HCT116 (cell line): ENCODE data around the gene SLC16A4. TPM values are rescaled to one million over a fixed set of nuclear protein-coding genes. Genes with fewer than 3 reads are reported as not detected.

Experiments used
- ATAC-seq: fragments of 200-7000 bp; cut with Tn5 transposase; 2 replicates; pipeline ENCODE4 v1.9.1; 2020; ENCODE audit warnings: mild to moderate bottlenecking, moderate library complexity
- BruUV-seq: library from RNA; stranded (reverse); fragments of 400-500 nt; replicated peaks from 2 replicates; lab custom pipeline; 2021; lab: Mats Ljungman, UMichigan
- CTCF ChIA-PET: fragments of 300-600 bp; sonication (Branson Sonifier 250); formaldehyde crosslinking; loops from one replicate; lab custom pipeline; 2021; ENCODE audit warnings: antibody characterized with exemption; lab: Charles Lee
- POLR2A ChIA-PET: fragments of 300-600, 350-600 bp; sonication (Branson Sonifier 250); formaldehyde crosslinking; loops from one replicate; lab custom pipeline; 2021; ENCODE audit warnings: antibody characterized with exemption; lab: Charles Lee
- RAD21 ChIA-PET, 2 experiments: fragments of 300-600 bp; sonication (Branson Sonifier 250); formaldehyde crosslinking; loops; one replicate each; lab custom pipeline; 2023; ENCODE audit warnings: low total read pairs in 2 of 2; ENCODE audit not compliant: uncharacterized antibody in 2 of 2, unreplicated experiment in 2 of 2, low non-redundant PET in 1 of 2; lab: Charles Lee
- DNase-seq: peaks from one replicate; pipeline ENCODE4 v3.0.0-alpha.2; 2010; ENCODE audit warnings: low read depth, low spot score
- H2AFZ ChIP-seq: fragments of 200-600 bp; shearing (Covaris generic), sonication (generic); 2 replicates; pipeline ENCODE4 v1.6.1; 2017; ENCODE audit warnings: low read depth, mixed run types, mixed read lengths, antibody characterized with exemption, low read length; ENCODE audit not compliant: poor library complexity, severe bottlenecking
- H3K27ac ChIP-seq: 2 replicates; pipeline ENCODE4 v1.5.1; 2012; ENCODE audit warnings: low read depth, low read length
- H3K27me3 ChIP-seq: fragments of 200-600 bp; sonication (generic); 2 replicates; pipeline ENCODE4 v1.6.1; 2016; ENCODE audit warnings: mixed run types, low read length, mixed read lengths; ENCODE audit not compliant: insufficient read depth
- H3K36me3 ChIP-seq, 2 experiments: fragments of 200-500 bp in 1 of 2; fragments of 200-600 bp in 1 of 2; sonication (Bioruptor generic) in 1 of 2; sonication (generic) in 1 of 2; 2 replicates each; pipeline versions ENCODE4 v1.5.1 to v1.6.1; 2014 to 2016; ENCODE audit warnings: low read length in 2 of 2, inconsistent platforms in 1 of 2, mixed read lengths in 1 of 2, mixed run types in 1 of 2; ENCODE audit not compliant: insufficient read depth in 2 of 2, control insufficient read depth in 1 of 2
- H3K4me1 ChIP-seq, 2 experiments: fragments of 200-600 bp in 1 of 2; sonication (generic) in 1 of 2; 2 replicates each; pipeline versions ENCODE4 v1.5.1 to v1.6.1; 2012 to 2017; ENCODE audit warnings: low read length in 2 of 2, inconsistent platforms in 1 of 2, mild to moderate bottlenecking in 1 of 2, mixed read lengths in 1 of 2, mixed run types in 1 of 2, moderate library complexity in 1 of 2; ENCODE audit not compliant: insufficient read depth in 2 of 2, control insufficient read depth in 1 of 2
- H3K4me2 ChIP-seq: fragments of 200-600 bp; sonication (generic); 2 replicates; pipeline ENCODE4 v1.6.1; 2017; ENCODE audit warnings: mixed run types, low read length, mixed read lengths
- H3K4me3 ChIP-seq, 2 experiments: fragments of 200-600 bp in 1 of 2; sonication (generic) in 1 of 2; replicated peaks in 1 of 2; 2 replicates each; pipeline ENCODE4 v1.5.1; 2011 to 2016; ENCODE audit warnings: low read length in 2 of 2, control low read depth in 1 of 2, low read depth in 1 of 2, mild to moderate bottlenecking in 1 of 2, mixed read lengths in 1 of 2, mixed run types in 1 of 2
- H3K79me2 ChIP-seq: fragments of 200-600 bp; sonication (generic); 2 replicates; pipeline ENCODE4 v1.6.1; 2017; ENCODE audit warnings: mild to moderate bottlenecking, mixed run types, low read length, moderate library complexity, mixed read lengths; ENCODE audit not compliant: insufficient read depth
- H3K9ac ChIP-seq: fragments of 200-600 bp; sonication (generic); 2 replicates; pipeline ENCODE4 v1.6.1; 2016; ENCODE audit warnings: low read length, mixed read lengths
- H3K9me2 ChIP-seq: fragments of 200-600 bp; sonication (generic), shearing (Covaris generic); 2 replicates; pipeline ENCODE4 v1.6.1; 2017; ENCODE audit warnings: mixed run types, mild to moderate bottlenecking, moderate library complexity; ENCODE audit not compliant: insufficient read depth
- H3K9me3 ChIP-seq, 2 experiments: fragments of 200-500 bp in 1 of 2; fragments of 200-600 bp in 1 of 2; sonication (Bioruptor generic) in 1 of 2; sonication (generic) in 1 of 2; 2 replicates each; pipeline ENCODE4 v1.6.1; 2014 to 2017; ENCODE audit warnings: low read length in 2 of 2, mixed read lengths in 2 of 2, inconsistent platforms in 1 of 2, low read depth in 1 of 2, mild to moderate bottlenecking in 1 of 2, mixed run types in 1 of 2, moderate library complexity in 1 of 2; ENCODE audit not compliant: control insufficient read depth in 1 of 2, insufficient read depth in 1 of 2
- H4K20me1 ChIP-seq: fragments of 200-600 bp; sonication (generic), shearing (Covaris generic); 2 replicates; pipeline ENCODE4 v1.6.1; 2017; ENCODE audit warnings: mixed run types, mild to moderate bottlenecking, moderate library complexity; ENCODE audit not compliant: insufficient read depth
- CBX3 ChIP-seq: IDR thresholded peaks from 2 replicates; pipeline ENCODE4 v1.6.1; 2012; ENCODE audit warnings: low read depth
- CEBPB ChIP-seq: IDR thresholded peaks from 2 replicates; pipeline ENCODE4 v1.6.1; 2012; ENCODE audit warnings: low read depth
- CTCF ChIP-seq, 3 experiments: fragments of 200-600 bp in 1 of 3; sonication (generic) in 1 of 3; IDR thresholded peaks in 2 of 3; conservative IDR thresholded peaks in 1 of 3; 2 replicates each; pipeline ENCODE4 v1.5.1; 2012 to 2017; ENCODE audit warnings: low read depth in 2 of 3, low read length in 2 of 3, antibody characterized with exemption in 1 of 3, borderline replicate concordance in 1 of 3, control low read depth in 1 of 3, mild to moderate bottlenecking in 1 of 3, mixed read lengths in 1 of 3, mixed run types in 1 of 3, moderate library complexity in 1 of 3; ENCODE audit not compliant: insufficient read depth in 1 of 3
- EGR1 ChIP-seq: IDR thresholded peaks from 2 replicates; pipeline ENCODE4 v1.6.1; 2012; ENCODE audit warnings: low read depth
- EZH2 ChIP-seq: fragments of 200-600 bp; sonication (generic); IDR thresholded peaks from 2 replicates; pipeline ENCODE4 v1.6.1; 2017; ENCODE audit warnings: antibody characterized with exemption, mixed run types
- FOSL1 ChIP-seq: IDR thresholded peaks from 2 replicates; pipeline ENCODE4 v1.6.1; 2012; ENCODE audit warnings: low read depth
- JUND ChIP-seq: IDR thresholded peaks from 2 replicates; pipeline ENCODE4 v1.6.1; 2012
- POLR2A ChIP-seq: IDR thresholded peaks from 2 replicates; pipeline ENCODE4 v1.7.0; 2011; ENCODE audit warnings: borderline replicate concordance; ENCODE audit not compliant: insufficient read depth, insufficient read length; ENCODE audit errors: extremely low read depth
- POLR2AphosphoS5 ChIP-seq: IDR thresholded peaks from 2 replicates; pipeline ENCODE4 v1.6.1; 2011; ENCODE audit warnings: mild to moderate bottlenecking, low read depth, low read length, moderate library complexity
- RAD21 ChIP-seq: IDR thresholded peaks from 2 replicates; pipeline ENCODE4 v1.6.1; 2012; ENCODE audit warnings: low read depth, mild to moderate bottlenecking
- YY1 ChIP-seq: IDR thresholded peaks from 2 replicates; pipeline ENCODE4 v1.6.1; 2011; ENCODE audit warnings: low read length, low read depth, moderate library complexity, mild to moderate bottlenecking; ENCODE audit not compliant: insufficient replicate concordance; ENCODE audit errors: extremely low read depth
- ZFX ChIP-seq: fragments of 450-650 bp; IDR thresholded peaks from 2 replicates; pipeline ENCODE4 v1.6.1; 2017
- ZNF274 ChIP-seq: fragments of 200-500 bp; sonication (Bioruptor generic); IDR thresholded peaks from 2 replicates; pipeline ENCODE4 v1.6.1; 2014; ENCODE audit warnings: mild to moderate bottlenecking, low read depth, low read length, inconsistent platforms
- intact Hi-C: fragments of 100-400 bp; cut with micrococcal nuclease; formaldehyde crosslinking; loops from 2 replicates; pipeline ENCODE4 v1.10.0; 2022
- total RNA-seq: library from RNA; stranded (reverse); gene quantifications from one replicate; pipeline ENCODE4 v1.2.1, GENCODE V29; 2021; ENCODE audit not compliant: unreplicated experiment

The SLC16A4 gene
- total RNA-seq, 1 experiment from 2014 or later, result 0.20 TPM

- intact Hi-C loops, result no loop called here
- no peak for TF ChIP-seq JUND
- no peak for TF ChIP-seq CBX3
- no peak for TF ChIP-seq FOSL1
- no peak for TF ChIP-seq EZH2
- TF ChIP-seq ZFX, result no peak
- no peak for TF ChIP-seq CTCF (IDR thresholded peaks at IDR 0.05 in 2 of 3, conservative IDR thresholded peaks at IDR 0.05 in 1 of 3; ENCODE audit: borderline replicate concordance in 1 of 3, insufficient read depth in 1 of 3, low read depth in 2 of 3, low read length in 2 of 3)
- TF ChIP-seq POLR2AphosphoS5, result no peak
- no peak for TF ChIP-seq POLR2A
- no peak for TF ChIP-seq ZNF274
- no peak for TF ChIP-seq YY1
- TF ChIP-seq EGR1, result no peak
- TF ChIP-seq RAD21, result no peak
- no peak for TF ChIP-seq CEBPB
- TF ChIP-seq, all 23 proteins: peak for 0
- no peak for DNase-seq
- ATAC-seq, result no peak
- H3K9me3 ChIP-seq, result no peaks in the 10 kb centered on the region
- no peaks in the 10 kb centered on the region for H3K27me3 ChIP-seq
- ChIA-PET RAD21 (no interaction called here), POLR2A (no interaction called here), CTCF (no interaction called here)
- no peak overlapping the region for H3K4me3 ChIP-seq
- no peak overlapping the region for H2AFZ ChIP-seq
- no TSS peak for BruUV-seq
- H3K36me3 ChIP-seq, result peaks cover 58 to 64% of the 10 kb centered on the region in 2 experiments
- no peak overlapping the region for H3K27ac ChIP-seq
- H4K20me1 ChIP-seq, result peaks cover 66% of the 10 kb centered on the region; the same call in 1 of the 2 replicates
- peaks cover 100% of the 10 kb centered on the region for H3K79me2 ChIP-seq
- H3K4me1 ChIP-seq, result peaks cover 4 to 5% of the 10 kb centered on the region in 2 experiments; a peak in 3 of 4 replicates
- no peaks in the 10 kb centered on the region for H3K9me2 ChIP-seq
- no peak overlapping the region for H3K4me2 ChIP-seq
- no peak overlapping the region for H3K9ac ChIP-seq
Measured at GRCh38 chr1:110345480-110345879, 45.3 kb downstream of the SLC16A4 start.
